ENCODE data around the gene NOG.
A peak's percentile ranks its signal among the peaks of the same experiment; 100 is the strongest.

The NOG gene

DNA sequence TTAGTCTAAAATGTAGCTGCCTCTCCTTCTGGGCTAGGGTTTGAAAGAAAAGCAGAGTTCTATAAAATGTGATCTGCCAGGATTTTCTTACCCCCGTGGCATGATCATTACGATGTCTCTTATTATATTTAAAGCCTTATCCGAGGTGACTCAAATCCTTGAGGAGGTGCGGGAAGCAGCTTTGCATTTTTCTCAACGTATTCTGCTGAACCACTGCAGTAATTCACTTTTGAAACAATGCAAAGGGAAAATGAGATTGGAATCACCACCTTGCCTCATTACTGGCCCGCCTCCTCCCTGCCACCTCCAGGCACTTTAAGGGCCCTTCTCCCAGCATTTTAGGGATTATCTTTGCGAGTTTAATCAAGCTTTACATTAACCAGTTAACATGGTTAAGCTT lies 9.7 kb upstream of the NOG start:
- H3K4me3 ChIP-seq (ENCODE audit: low read depth, low read length), result no peak overlapping the region
- POLR2A ChIA-PET, result no interaction called here
- TF ChIP-seq CTCF (IDR thresholded peaks at IDR 0.05; ENCODE audit: insufficient read depth, low read length, missing control alignments), result no peak
- DNase-seq (ENCODE audit: low read depth, low spot score), result no peak
- CTCF ChIA-PET, result interaction anchor here (2.8 to 3.3 kb wide), 2 partner anchors 9 to 132 kb away, joined by 13 to 20 read pairs; partner anchors contain the start of gene NOG

DNA sequence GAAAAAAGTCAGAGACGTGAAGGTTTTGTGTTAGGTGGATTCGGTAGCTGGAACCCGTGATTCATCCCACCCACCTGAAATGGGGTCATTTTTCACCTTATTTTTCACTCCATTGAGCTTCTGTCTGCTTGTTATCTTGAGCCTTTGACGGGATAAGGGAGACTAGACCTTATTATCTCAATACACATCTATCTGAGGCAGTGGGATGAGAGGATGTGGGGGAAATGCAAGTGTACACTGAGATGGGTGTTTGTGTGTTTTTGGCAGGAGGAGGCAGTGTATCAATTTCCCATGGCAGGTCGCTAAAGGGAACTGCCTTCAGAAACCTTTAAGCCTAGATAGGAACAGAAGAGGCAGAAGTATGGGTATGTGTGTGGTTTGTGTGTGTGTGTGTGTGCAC lies 6.2 kb upstream of the NOG start:
- ChIA-PET POLR2A (no interaction called here), CTCF (interaction anchor here (2.2 kb wide), 1 partner anchor 129 kb away, joined by 8 read pairs; no protein-coding TSS in a partner anchor)
- H3K4me3 ChIP-seq (ENCODE audit: low read depth, low read length), result no peak overlapping the region
- no peak for DNase-seq (ENCODE audit: low read depth, low spot score)
- TF ChIP-seq CTCF (IDR thresholded peaks at IDR 0.05; ENCODE audit: insufficient read depth, low read length, missing control alignments), result no peak

DNA sequence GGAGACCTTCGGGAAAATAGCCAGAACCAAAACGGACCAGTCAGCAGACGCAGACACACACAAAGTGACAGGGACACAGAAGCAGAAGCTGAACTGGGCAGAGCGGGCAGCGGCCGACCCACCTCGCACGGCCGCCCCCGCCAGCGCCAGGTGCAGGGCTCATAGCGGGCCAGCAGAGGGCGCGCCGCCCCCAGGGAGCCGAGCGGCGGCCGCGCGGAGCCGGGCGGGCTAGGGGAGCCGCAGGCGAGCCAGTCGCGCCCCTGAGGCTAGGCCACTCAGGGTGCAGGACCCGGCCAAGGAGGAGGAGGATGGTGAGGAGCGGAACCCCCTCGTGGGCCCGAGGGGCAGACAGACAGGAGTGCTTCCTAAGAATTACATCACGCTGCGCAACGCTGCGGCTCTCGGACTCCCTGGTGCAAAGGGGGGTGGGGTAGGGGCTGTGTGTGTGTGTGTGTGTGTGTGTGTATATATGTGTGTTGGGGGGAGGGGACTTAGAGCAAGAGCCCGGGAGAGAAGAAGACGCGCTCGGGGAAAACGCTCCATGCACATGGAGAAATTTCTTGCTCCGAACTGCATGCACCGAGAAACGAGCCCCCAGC lies 913 bp upstream of the NOG start:
- CTCF ChIA-PET, result interaction anchor here (0.8 to 9.0 kb wide), 31 partner anchors 10 to 823 kb away, joined by 3 to 265 read pairs (median 4); no protein-coding TSS in a partner anchor

DNA sequence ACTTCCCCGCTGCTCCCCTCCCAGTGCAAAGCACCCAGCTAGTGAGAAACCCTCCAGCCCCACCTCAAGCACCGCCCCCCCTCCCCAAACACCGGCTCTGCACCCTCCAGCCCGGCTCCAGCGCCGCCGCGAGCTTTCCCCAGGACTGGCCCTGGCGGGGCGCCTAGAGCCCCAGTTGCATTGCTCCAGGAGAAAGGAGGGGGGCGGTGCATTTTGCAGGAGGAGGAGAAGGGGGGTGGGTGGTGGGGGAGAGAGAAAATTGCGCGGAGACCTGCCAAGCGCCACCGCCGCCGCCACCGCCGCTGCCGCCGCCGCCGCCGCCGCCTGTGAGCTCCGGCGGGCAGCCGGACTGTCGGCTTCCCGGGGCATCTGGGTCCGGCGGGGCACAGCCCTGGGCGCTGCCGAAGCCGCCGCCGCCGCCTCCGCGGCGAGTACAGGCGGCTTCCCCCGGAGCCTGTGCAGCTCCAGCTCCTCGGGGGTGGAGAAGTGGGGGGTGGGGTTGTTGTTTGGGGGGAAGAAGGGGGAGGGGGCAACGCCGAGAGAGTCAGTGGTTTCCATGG lies 333 bp upstream of the NOG start:
- peak overlapping the region; percentile 63 for H3K4me3 ChIP-seq (ENCODE audit: low read depth, low read length)
- POLR2A ChIA-PET, result interaction anchor here (0.7 to 1.1 kb wide), 3 partner anchors 106 to 1347 kb away, joined by 3 read pairs; no protein-coding TSS in a partner anchor

More for the DNA sequence above, 913 bp upstream of the NOG start:
- POLR2A ChIA-PET, result interaction anchor here (1.1 kb wide), 1 partner anchor 107 kb away, joined by 3 read pairs; no protein-coding TSS in a partner anchor
- TF ChIP-seq CTCF (IDR thresholded peaks at IDR 0.05; ENCODE audit: insufficient read depth, low read length, missing control alignments), result peak; percentile 76
- no peak for DNase-seq (ENCODE audit: low read depth, low spot score)
- peak overlapping the region; percentile 63 for H3K4me3 ChIP-seq (ENCODE audit: low read depth, low read length)

DNA sequence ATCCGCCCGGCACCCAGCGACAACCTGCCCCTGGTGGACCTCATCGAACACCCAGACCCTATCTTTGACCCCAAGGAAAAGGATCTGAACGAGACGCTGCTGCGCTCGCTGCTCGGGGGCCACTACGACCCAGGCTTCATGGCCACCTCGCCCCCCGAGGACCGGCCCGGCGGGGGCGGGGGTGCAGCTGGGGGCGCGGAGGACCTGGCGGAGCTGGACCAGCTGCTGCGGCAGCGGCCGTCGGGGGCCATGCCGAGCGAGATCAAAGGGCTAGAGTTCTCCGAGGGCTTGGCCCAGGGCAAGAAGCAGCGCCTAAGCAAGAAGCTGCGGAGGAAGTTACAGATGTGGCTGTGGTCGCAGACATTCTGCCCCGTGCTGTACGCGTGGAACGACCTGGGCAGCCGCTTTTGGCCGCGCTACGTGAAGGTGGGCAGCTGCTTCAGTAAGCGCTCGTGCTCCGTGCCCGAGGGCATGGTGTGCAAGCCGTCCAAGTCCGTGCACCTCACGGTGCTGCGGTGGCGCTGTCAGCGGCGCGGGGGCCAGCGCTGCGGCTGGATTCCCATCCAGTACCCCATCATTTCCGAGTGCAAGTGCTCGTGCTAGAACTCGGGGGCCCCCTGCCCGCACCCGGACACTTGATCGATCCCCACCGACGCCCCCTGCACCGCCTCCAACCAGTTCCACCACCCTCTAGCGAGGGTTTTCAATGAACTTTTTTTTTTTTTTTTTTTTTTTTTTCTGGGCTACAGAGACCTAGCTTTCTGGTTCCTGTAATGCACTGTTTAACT lies 1.0 kb downstream of the NOG start:
- POLR2A ChIA-PET, result interaction anchor here (0.8 kb wide), 1 partner anchor 105 kb away, joined by 3 read pairs; no protein-coding TSS in a partner anchor
- no peak for TF ChIP-seq CTCF (IDR thresholded peaks at IDR 0.05; ENCODE audit: insufficient read depth, low read length, missing control alignments)
- CTCF ChIA-PET, result interaction anchor here (0.9 to 9.0 kb wide), 7 partner anchors 11 to 572 kb away, joined by 3 to 265 read pairs (median 3); no protein-coding TSS in a partner anchor
- peak overlapping the region; percentile 63 for H3K4me3 ChIP-seq (ENCODE audit: low read depth, low read length)
- no peak for DNase-seq (ENCODE audit: low read depth, low spot score)

More for the DNA sequence above, 333 bp upstream of the NOG start:
- CTCF ChIA-PET, result interaction anchor here (0.6 to 9.0 kb wide), 25 partner anchors 9 to 226 kb away, joined by 3 to 265 read pairs (median 4); no protein-coding TSS in a partner anchor
- no peak for TF ChIP-seq CTCF (IDR thresholded peaks at IDR 0.05; ENCODE audit: insufficient read depth, low read length, missing control alignments)
- DNase-seq (ENCODE audit: low read depth, low spot score), result no peak

All from AG04449 (cell line).